VCaP (cell line): ENCODE measurements around the gene ZNF492.

Experiments used
- H3K27ac ChIP-seq: fragments of 450-650 bp; 2 replicates; pipeline ENCODE4 v1.5.1; 2017
- CTCF ChIP-seq: fragments of 450-650 bp; conservative IDR thresholded peaks from 2 replicates; pipeline ENCODE4 v1.5.1; 2017; ENCODE audit warnings: mild to moderate bottlenecking, moderate library complexity

Gene ZNF492

GRCh38 chr19:22603518-22604440, 30.3 kb upstream of the ZNF492 start:
- TF ChIP-seq CTCF = no peak
- no peak overlapping the region for H3K27ac ChIP-seq

DNA sequence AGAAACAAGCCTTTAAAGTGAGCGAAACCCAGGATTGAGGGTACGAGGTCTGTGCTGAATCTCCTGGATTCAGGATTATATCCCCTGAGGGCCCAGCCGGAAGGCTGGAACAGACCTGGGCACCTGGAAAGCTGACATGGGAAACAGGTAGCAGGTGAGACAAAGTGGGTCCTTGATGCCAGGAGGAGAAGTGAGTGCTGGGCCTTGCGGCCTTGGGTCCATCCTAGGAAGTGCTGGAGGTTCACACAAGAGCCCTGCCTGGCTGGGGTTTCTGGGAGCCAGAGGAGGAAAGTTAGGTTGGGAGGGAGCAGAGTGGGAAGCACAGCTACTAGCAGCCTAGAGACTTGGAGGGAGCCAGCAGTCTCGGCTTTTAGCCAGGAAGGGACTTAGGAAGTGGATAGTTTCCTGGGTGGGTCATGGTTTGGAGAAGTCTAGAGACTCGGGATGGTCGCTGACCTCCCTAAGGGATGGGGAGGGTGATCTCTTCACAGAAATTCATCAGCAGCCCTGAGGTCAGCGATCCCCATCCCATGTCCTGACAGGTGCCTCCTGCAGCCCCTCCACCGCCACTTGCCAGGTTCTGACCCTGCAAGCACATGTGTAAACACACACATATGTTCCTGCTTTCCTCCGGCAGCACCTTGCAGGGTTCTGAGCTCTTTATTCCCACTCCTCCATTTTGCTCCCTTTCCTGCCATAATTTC, 29.4 kb upstream of the ZNF492 start:
- no peak overlapping the region for H3K27ac ChIP-seq
- TF ChIP-seq CTCF = no peak

DNA sequence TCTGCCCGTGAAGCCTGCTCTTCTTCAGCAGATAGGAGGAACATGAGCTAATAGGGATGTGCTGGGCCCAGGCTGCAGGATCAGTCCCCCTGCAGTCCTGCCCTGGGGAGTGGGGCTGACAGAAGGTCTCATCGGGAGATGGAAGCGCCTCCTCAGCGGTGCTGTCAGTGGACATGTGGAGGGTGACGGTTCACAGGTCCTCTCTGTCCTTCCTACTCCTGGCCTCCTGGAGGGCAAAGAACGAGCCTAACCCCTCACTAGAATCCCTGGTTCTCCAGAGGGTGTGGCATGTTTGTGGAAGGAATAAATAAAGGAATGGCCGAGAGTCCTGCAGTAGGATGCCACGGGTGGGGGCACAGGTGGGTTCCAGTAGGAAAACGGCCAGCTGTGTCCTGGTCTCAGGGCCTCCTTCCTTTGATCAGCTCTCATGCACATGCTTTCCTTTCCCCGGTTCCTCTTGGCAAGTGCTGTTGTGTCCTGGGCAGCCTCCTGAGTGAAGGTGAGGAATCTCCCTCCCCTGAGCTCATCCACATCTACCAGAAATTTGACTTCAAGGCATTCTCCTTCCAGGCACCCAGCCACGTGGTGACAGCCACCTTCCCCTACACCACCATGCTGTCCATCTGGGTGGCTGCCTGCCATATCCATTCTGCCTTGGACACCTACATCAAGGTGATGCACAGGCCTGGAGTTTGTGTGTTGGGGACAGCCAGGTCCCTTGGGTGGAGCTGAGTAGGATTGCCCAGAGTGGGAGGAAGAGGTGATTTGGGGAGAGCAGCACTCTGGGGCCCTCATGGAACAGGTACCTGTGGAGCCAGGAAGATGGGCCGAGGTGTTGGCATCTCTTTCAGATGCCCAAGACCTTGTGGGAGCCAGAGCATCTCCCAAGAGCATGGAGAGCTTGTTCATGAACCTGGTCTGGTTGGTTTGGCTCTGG, 28.6 kb upstream of the ZNF492 start:
- no peak overlapping the region for H3K27ac ChIP-seq
- TF ChIP-seq CTCF = no peak

- no peak overlapping the region for H3K27ac ChIP-seq
- no peak for TF ChIP-seq CTCF
Measured at GRCh38 chr19:22606212-22606553, 27.9 kb upstream of the ZNF492 start.

GRCh38 chr19:22606954-22607652, 27.0 kb upstream of the ZNF492 start:
- H3K27ac ChIP-seq = no peak overlapping the region
- TF ChIP-seq CTCF = no peak

DNA sequence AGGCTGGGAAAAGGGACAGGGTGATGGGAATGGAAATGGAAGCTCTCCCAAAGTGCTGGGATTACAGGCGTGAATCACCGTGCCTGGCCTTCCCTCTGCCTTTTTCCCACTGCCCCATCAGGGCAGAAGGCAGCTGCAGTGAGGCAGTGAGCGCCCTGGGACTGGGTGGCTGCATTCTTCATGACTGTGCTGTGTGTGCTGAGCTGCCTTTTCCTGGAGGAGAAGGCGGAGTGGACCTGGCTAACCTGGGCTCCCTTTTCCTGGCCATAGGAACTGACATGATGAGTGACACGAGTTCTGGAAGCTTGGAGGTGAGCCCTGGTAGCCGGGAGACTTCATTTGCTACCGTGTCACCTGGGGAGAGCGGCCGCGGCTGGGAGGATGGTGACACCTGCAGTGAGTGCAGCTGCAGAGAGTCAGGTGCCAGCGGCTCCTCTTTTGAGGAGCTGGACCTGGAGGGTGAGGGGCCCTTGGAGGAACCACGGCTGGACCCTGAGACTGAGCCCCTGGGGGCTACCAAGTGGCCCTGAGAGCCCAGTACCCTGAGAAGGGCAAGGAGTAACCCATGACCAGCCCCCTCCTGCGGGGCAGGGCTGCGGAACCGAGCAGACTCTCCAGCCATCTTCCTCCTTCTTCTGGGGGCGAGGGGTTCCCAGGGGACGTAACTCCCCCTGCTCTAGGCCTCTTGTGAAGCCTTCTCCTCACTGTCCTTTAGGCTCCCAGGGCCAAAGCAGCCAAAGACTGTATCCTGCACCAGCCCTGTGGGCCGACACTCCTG, 26.3 kb upstream of the ZNF492 start:
- H3K27ac ChIP-seq = no peak overlapping the region
- no peak for TF ChIP-seq CTCF
